CD4-positive, alpha-beta T cell (primary cell): ENCODE data around the gene GFY. TPM values are rescaled to one million over a fixed set of nuclear protein-coding genes. Genes with fewer than 3 reads are reported as not detected.

Experiments
- ATAC-seq: fragments of 200-7000 bp; cut with Tn5 transposase; one replicate; pipeline ENCODE4 v1.10.0; 2022; ENCODE audit warnings: mild to moderate bottlenecking; ENCODE audit not compliant: poor library complexity
- CTCF ChIA-PET: fragments of 350-600 bp; sonication (Branson Sonifier 250); formaldehyde crosslinking; loops from one replicate; lab custom pipeline; 2021; ENCODE audit warnings: antibody characterized with exemption, inconsistent platforms; lab: Charles Lee
- POLR2A ChIA-PET: fragments of 350-600 bp; sonication (Branson Sonifier 250); formaldehyde crosslinking; loops from one replicate; lab custom pipeline; 2021; ENCODE audit warnings: antibody characterized with exemption, inconsistent platforms; lab: Charles Lee
- DNase-seq, 14 experiments: peaks; one replicate each; pipeline ENCODE4 v3.0.0-alpha.2; 2013 to 2020; ENCODE audit warnings: mixed read lengths in 2 of 14
- H3K27ac ChIP-seq, 2 donors: one replicate each; pipeline versions ENCODE4 v1.5.1 to v1.7.0; 2013; ENCODE audit warnings: low read length in 2 of 2, low read depth in 1 of 2, mild to moderate bottlenecking in 1 of 2
- H3K27me3 ChIP-seq, 2 experiments: 1 replicate in 1 of 2; 2 replicates in 1 of 2; pipeline versions ENCODE4 v1.6.1 to v1.7.0; 2013; ENCODE audit warnings: low read length in 2 of 2, control low read depth in 1 of 2, mild to moderate bottlenecking in 1 of 2, moderate library complexity in 1 of 2; ENCODE audit not compliant: insufficient read depth in 2 of 2, control insufficient read depth in 1 of 2
- H3K36me3 ChIP-seq: one replicate; pipeline ENCODE4 v1.6.1; 2013; ENCODE audit warnings: low read length, control low read depth; ENCODE audit not compliant: insufficient read depth
- H3K4me1 ChIP-seq: one replicate; pipeline ENCODE4 v1.6.1; 2013; ENCODE audit warnings: low read length, control low read depth; ENCODE audit not compliant: insufficient read depth
- H3K4me3 ChIP-seq: one replicate; pipeline ENCODE4 v1.5.1; 2013; ENCODE audit warnings: mild to moderate bottlenecking, low read length, moderate library complexity
- H3K9me3 ChIP-seq, 2 experiments: 1 replicate in 1 of 2; 2 replicates in 1 of 2; pipeline versions ENCODE4 v1.6.1 to v1.7.0; 2013; ENCODE audit warnings: low read length in 2 of 2, mild to moderate bottlenecking in 2 of 2, control low read depth in 1 of 2, moderate library complexity in 1 of 2; ENCODE audit not compliant: control insufficient read depth in 1 of 2, insufficient read depth in 1 of 2
- H3K27ac Mint-ChIP-seq: one replicate; pipeline ENCODE4 v1.8.0; 2020; ENCODE audit warnings: mixed read lengths
- H3K27me3 Mint-ChIP-seq: one replicate; pipeline ENCODE4 v1.8.0; 2021; ENCODE audit warnings: mixed read lengths
- H3K36me3 Mint-ChIP-seq: one replicate; pipeline ENCODE4 v1.8.0; 2021; ENCODE audit warnings: low read depth, mixed read lengths
- H3K4me1 Mint-ChIP-seq: one replicate; pipeline ENCODE4 v1.8.0; 2021; ENCODE audit warnings: low read depth, mixed read lengths
- H3K4me3 Mint-ChIP-seq: one replicate; pipeline ENCODE4 v1.8.0; 2020; ENCODE audit warnings: mild to moderate bottlenecking, mixed read lengths
- H3K9me3 Mint-ChIP-seq: one replicate; pipeline ENCODE4 v1.8.0; 2020; ENCODE audit warnings: mixed read lengths
- CTCF ChIP-seq: fragments of 200-600 bp; IDR thresholded peaks from one replicate; pipeline ENCODE4 v1.8.0; 2022; ENCODE audit warnings: antibody characterized with exemption, mild to moderate bottlenecking
- intact Hi-C, 2 experiments: fragments of 100-400 bp; cut with DNase I in 1 of 2; cut with micrococcal nuclease in 1 of 2; formaldehyde crosslinking; loops; one replicate each; pipeline versions ENCODE4 v1.15.1 to v1.9.0; 2023 to 2025; cut with DNase I, micrococcal nuclease
- total RNA-seq, 174 experiments: library from RNA in 2 of 174; stranded (reverse) in 2 of 174; gene quantifications; one replicate each; pipeline ENCODE4 v1.2.3 and lab custom pipeline; 2021 to 2026

Gene GFY
- total RNA-seq, 2 experiments from 2014 or later = not detected

GRCh38 chr19:49473868-49474541 lies 48.8 kb downstream of the GFY start, which contains the start of gene FLT3LG:
FLT3LG (plus strand) TSS chr19:49474215; CDS start chr19:49474640, 425 bp downstream.
- H3K4me1 ChIP-seq = peaks cover 78% of the 10 kb centered on the region
- peaks cover 59% of the 10 kb centered on the region for H3K4me1 Mint-ChIP-seq
- peaks cover 42% of the 10 kb centered on the region for H3K36me3 Mint-ChIP-seq

GRCh38 chr19:49474542-49474924 lies 49.3 kb downstream of the GFY start:
- Histone ChIP-seq H3K36me3 (peaks cover 21% of the 10 kb centered on the region), H3K27me3 (no peaks in the 10 kb centered on the region), H3K9me3 (no peaks in the 10 kb centered on the region), H3K4me1 (peaks cover 73% of the 10 kb centered on the region), H3K27ac (peak overlapping the region; percentile 90 to 98), H3K4me3 (peak overlapping the region; percentile 97)
- H3K27me3 Mint-ChIP-seq = no peaks in the 10 kb centered on the region
- H3K4me1 Mint-ChIP-seq = peaks cover 56% of the 10 kb centered on the region
- DNase-seq (no peak), ATAC-seq (no peak)
- peak overlapping the region; percentile 98 for H3K27ac Mint-ChIP-seq
- intact Hi-C loops = loop anchor here (1.0 to 10.0 kb wide), 6 partner anchors 14 to 200 kb away; partner anchors contain the start of genes ALDH16A1 (in 1 of the 2), PIH1D1 (in 1 of the 2), PRMT1 (in 1 of the 2) and RPS11 (in 1 of the 2)
- H3K4me3 Mint-ChIP-seq = peak overlapping the region; percentile 100
- no peak for TF ChIP-seq CTCF
- H3K9me3 Mint-ChIP-seq = no peaks in the 10 kb centered on the region
- CTCF ChIA-PET = interaction anchor here (0.9 to 3.1 kb wide), 8 partner anchors 15 to 96 kb away, joined by 3 to 20 read pairs (median 7); partner anchors contain the start of gene PIH1D1
- H3K36me3 Mint-ChIP-seq = peaks cover 41% of the 10 kb centered on the region
- POLR2A ChIA-PET = interaction anchor here (1.0 to 6.4 kb wide), 9 partner anchors 14 to 116 kb away, joined by 3 to 120 read pairs (median 13); partner anchors contain the start of genes ALDH16A1, PIH1D1, PRR12 and RPL13A

More at GRCh38 chr19:49473868-49474541, 48.8 kb downstream of the GFY start, which contains the start of gene FLT3LG:
- DNase-seq (peak; percentile 85 to 98 (median 90)), ATAC-seq (peak; percentile 49)
- no peaks in the 10 kb centered on the region for H3K9me3 ChIP-seq
- peak within 1 kb of the TSS; percentile 90 to 98 for H3K27ac ChIP-seq
- H3K27ac Mint-ChIP-seq = peak within 1 kb of the TSS; percentile 98
- peak within 1 kb of the TSS; percentile 97 for H3K4me3 ChIP-seq
- POLR2A ChIA-PET = interaction anchor here (0.7 to 6.4 kb wide), 12 partner anchors 14 to 202 kb away, joined by 3 to 120 read pairs (median 3); partner anchors contain the start of genes ALDH16A1, PIH1D1, PRR12 and RPL13A
- TF ChIP-seq CTCF = peak; percentile 95
- H3K27me3 Mint-ChIP-seq = no peaks in the 10 kb centered on the region
- intact Hi-C loops = loop anchor here (1.0 to 10.0 kb wide), 6 partner anchors 15 to 201 kb away; partner anchors contain the start of genes ALDH16A1 (in 1 of the 2), PIH1D1 (in 1 of the 2), PRMT1 (in 1 of the 2) and RPS11 (in 1 of the 2)
- H3K4me3 Mint-ChIP-seq = peak within 1 kb of the TSS; percentile 100
- H3K27me3 ChIP-seq = no peaks in the 10 kb centered on the region
- H3K9me3 Mint-ChIP-seq = no peaks in the 10 kb centered on the region
- H3K36me3 ChIP-seq = peaks cover 21% of the 10 kb centered on the region
- CTCF ChIA-PET = interaction anchor here (0.6 to 3.1 kb wide), 22 partner anchors 14 to 252 kb away, joined by 3 to 20 read pairs (median 4); partner anchors contain the start of genes BCL2L12, IRF3, PIH1D1 and RPL13A

GRCh38 chr19:49475191-49475917 lies 50.2 kb downstream of the GFY start:
- ATAC-seq (no peak), DNase-seq (peak in 2 of 14 experiments; percentile 49 to 58)
- peak overlapping the region; percentile 90 to 98 for H3K27ac ChIP-seq
- intact Hi-C loops = loop anchor here (2.0 to 10.0 kb wide), 3 partner anchors 13 to 199 kb away; partner anchors contain the start of genes PRMT1 (in 1 of the 2) and RPS11 (in 1 of the 2)
- H3K4me1 ChIP-seq = peaks cover 73% of the 10 kb centered on the region
- H3K36me3 Mint-ChIP-seq = peaks cover 48% of the 10 kb centered on the region
- POLR2A ChIA-PET = interaction anchor here (0.5 to 3.1 kb wide), 9 partner anchors 13 to 201 kb away, joined by 3 to 24 read pairs (median 6); partner anchors contain the start of genes ALDH16A1, PIH1D1, PRMT1 and RPL13A
- peak overlapping the region; percentile 100 for H3K4me3 Mint-ChIP-seq
- H3K4me3 ChIP-seq = peak overlapping the region; percentile 97
- no peaks in the 10 kb centered on the region for H3K27me3 Mint-ChIP-seq
- H3K4me1 Mint-ChIP-seq = peaks cover 50% of the 10 kb centered on the region
- no peaks in the 10 kb centered on the region for H3K27me3 ChIP-seq
- no peaks in the 10 kb centered on the region for H3K9me3 ChIP-seq
- H3K36me3 ChIP-seq = peaks cover 29% of the 10 kb centered on the region
- H3K27ac Mint-ChIP-seq = peak overlapping the region; percentile 98
- CTCF ChIA-PET = interaction anchor here (0.6 to 2.5 kb wide), 18 partner anchors 10 to 249 kb away, joined by 3 to 14 read pairs (median 4); partner anchors contain the start of genes ALDH16A1, CD37, NOSIP and PIH1D1
- no peaks in the 10 kb centered on the region for H3K9me3 Mint-ChIP-seq
- no peak for TF ChIP-seq CTCF
